HUES48 (cell line): ENCODE data around the gene TSPAN32.

Experiments used
- H3K27ac ChIP-seq: one replicate; pipeline ENCODE4 v1.7.0; 2013; ENCODE audit warnings: low read depth, low read length, inconsistent platforms
- H3K27me3 ChIP-seq: 2 replicates; pipeline ENCODE4 v1.6.1; 2013; ENCODE audit warnings: mild to moderate bottlenecking, low read length; ENCODE audit not compliant: control insufficient read depth, insufficient read depth
- H3K36me3 ChIP-seq: 2 replicates; pipeline ENCODE4 v1.6.1; 2013; ENCODE audit warnings: low read length; ENCODE audit not compliant: control insufficient read depth, insufficient read depth
- H3K4me1 ChIP-seq: 2 replicates; pipeline ENCODE4 v1.6.1; 2013; ENCODE audit warnings: mild to moderate bottlenecking, low read length; ENCODE audit not compliant: control insufficient read depth, insufficient read depth
- H3K4me3 ChIP-seq: 2 replicates; pipeline ENCODE4 v1.5.1; 2013; ENCODE audit warnings: mild to moderate bottlenecking, low read depth, low read length
- H3K9ac ChIP-seq: 2 replicates; pipeline ENCODE4 v1.6.1; 2013; ENCODE audit warnings: mild to moderate bottlenecking, low read depth, low read length, moderate library complexity
- H3K9me3 ChIP-seq: 2 replicates; pipeline ENCODE4 v1.6.1; 2013; ENCODE audit warnings: low read length; ENCODE audit not compliant: control insufficient read depth, insufficient read depth

Gene TSPAN32

GRCh38 chr11:2314525-2315394, 12.9 kb downstream of the TSPAN32 start:
- Histone ChIP-seq H3K4me1 (no peaks in the 10 kb centered on the region), H3K27ac (no peak overlapping the region), H3K36me3 (no peaks in the 10 kb centered on the region), H3K27me3 (no peaks in the 10 kb centered on the region), H3K9me3 (no peaks in the 10 kb centered on the region), H3K9ac (no peak overlapping the region), H3K4me3 (no peak overlapping the region)

- Histone ChIP-seq H3K9ac (no peak overlapping the region), H3K4me1 (no peaks in the 10 kb centered on the region), H3K27me3 (no peaks in the 10 kb centered on the region), H3K4me3 (no peak overlapping the region), H3K36me3 (no peaks in the 10 kb centered on the region), H3K27ac (no peak overlapping the region), H3K9me3 (no peaks in the 10 kb centered on the region)
These were observed 13.8 kb downstream of the TSPAN32 start for GRCh38 chr11:2315395-2316168.

- Histone ChIP-seq H3K9me3 (no peaks in the 10 kb centered on the region), H3K4me3 (no peak overlapping the region), H3K9ac (no peak overlapping the region), H3K4me1 (no peaks in the 10 kb centered on the region), H3K36me3 (no peaks in the 10 kb centered on the region), H3K27ac (no peak overlapping the region), H3K27me3 (no peaks in the 10 kb centered on the region)
These were observed 14.6 kb downstream of the TSPAN32 start for GRCh38 chr11:2316169-2316962.

GRCh38 chr11:2316963-2317244, 15.1 kb downstream of the TSPAN32 start:
- no peak overlapping the region for H3K9ac ChIP-seq
- no peaks in the 10 kb centered on the region for H3K36me3 ChIP-seq
- no peak overlapping the region for H3K27ac ChIP-seq
- H3K4me1 ChIP-seq, result no peaks in the 10 kb centered on the region
- no peaks in the 10 kb centered on the region for H3K9me3 ChIP-seq
- no peak overlapping the region for H3K4me3 ChIP-seq
- H3K27me3 ChIP-seq, result no peaks in the 10 kb centered on the region

- Histone ChIP-seq H3K4me3 (no peak overlapping the region), H3K27ac (no peak overlapping the region), H3K27me3 (no peaks in the 10 kb centered on the region), H3K9ac (no peak overlapping the region), H3K36me3 (no peaks in the 10 kb centered on the region), H3K4me1 (no peaks in the 10 kb centered on the region), H3K9me3 (no peaks in the 10 kb centered on the region)
These were observed 15.7 kb downstream of the TSPAN32 start for GRCh38 chr11:2317354-2318050.

GRCh38 chr11:2318123-2318522, 16.3 kb downstream of the TSPAN32 start:
- no peaks in the 10 kb centered on the region for H3K4me1 ChIP-seq
- H3K36me3 ChIP-seq, result no peaks in the 10 kb centered on the region
- no peaks in the 10 kb centered on the region for H3K9me3 ChIP-seq
- no peaks in the 10 kb centered on the region for H3K27me3 ChIP-seq
- H3K27ac ChIP-seq, result no peak overlapping the region
- no peak overlapping the region for H3K4me3 ChIP-seq
- no peak overlapping the region for H3K9ac ChIP-seq

- H3K27me3 ChIP-seq, result no peaks in the 10 kb centered on the region
- H3K36me3 ChIP-seq, result no peaks in the 10 kb centered on the region
- no peak overlapping the region for H3K4me3 ChIP-seq
- H3K4me1 ChIP-seq, result no peaks in the 10 kb centered on the region
- no peak overlapping the region for H3K27ac ChIP-seq
- no peak overlapping the region for H3K9ac ChIP-seq
- no peaks in the 10 kb centered on the region for H3K9me3 ChIP-seq
These were observed 16.9 kb downstream of the TSPAN32 start for GRCh38 chr11:2318707-2319106.

GRCh38 chr11:2319791-2320472, 18.1 kb downstream of the TSPAN32 start:
- Histone ChIP-seq H3K27me3 (no peaks in the 10 kb centered on the region), H3K9ac (no peak overlapping the region), H3K36me3 (no peaks in the 10 kb centered on the region), H3K9me3 (no peaks in the 10 kb centered on the region), H3K4me3 (no peak overlapping the region), H3K27ac (no peak overlapping the region), H3K4me1 (no peaks in the 10 kb centered on the region)

GRCh38 chr11:2320568-2321310, 18.9 kb downstream of the TSPAN32 start:
- Histone ChIP-seq H3K27me3 (no peaks in the 10 kb centered on the region), H3K4me1 (no peaks in the 10 kb centered on the region), H3K27ac (no peak overlapping the region), H3K9ac (no peak overlapping the region), H3K4me3 (no peak overlapping the region), H3K36me3 (no peaks in the 10 kb centered on the region), H3K9me3 (no peaks in the 10 kb centered on the region)

- no peaks in the 10 kb centered on the region for H3K27me3 ChIP-seq
- no peak overlapping the region for H3K27ac ChIP-seq
- no peaks in the 10 kb centered on the region for H3K36me3 ChIP-seq
- no peaks in the 10 kb centered on the region for H3K9me3 ChIP-seq
- no peak overlapping the region for H3K9ac ChIP-seq
- H3K4me1 ChIP-seq, result no peaks in the 10 kb centered on the region
- no peak overlapping the region for H3K4me3 ChIP-seq
These were observed 19.5 kb downstream of the TSPAN32 start for GRCh38 chr11:2321311-2321683.
